ENCODE data around the gene SYNE3.

GRCh38 chr14:95540236-95540855 lies 23.9 kb upstream of the SYNE3 start:
- no peak for TF ChIP-seq RFX5 (IDR thresholded peaks at IDR 0.05; ENCODE audit: borderline replicate concordance, low read depth, low read length)
- TF ChIP-seq BRCA1 (IDR thresholded peaks at IDR 0.05; ENCODE audit: low read depth, low read length): no peak
- no peak for TF ChIP-seq RAD21 (IDR thresholded peaks at IDR 0.05 in 1 of 2, conservative IDR thresholded peaks at IDR 0.05 in 1 of 2; ENCODE audit: low read depth in 2 of 2, low read length in 2 of 2)
- TF ChIP-seq JUN (IDR thresholded peaks at IDR 0.05; ENCODE audit: low read depth, low read length): no peak
- no peak for TF ChIP-seq SP1 (IDR thresholded peaks at IDR 0.05; ENCODE audit: low read depth, low read length)

Measured in H1 (cell line).